HG03558 (cell line): ENCODE measurements around the gene SIM2.

Experiments
- ATAC-seq: cut with Tn5 transposase; IDR thresholded peaks from one replicate; pipeline ENCODE4 v1.9.1; 2021; ENCODE audit warnings: moderate number of reproducible peaks; ENCODE audit not compliant: unreplicated experiment; ENCODE audit errors: extremely low read depth

SIM2 gene

DNA sequence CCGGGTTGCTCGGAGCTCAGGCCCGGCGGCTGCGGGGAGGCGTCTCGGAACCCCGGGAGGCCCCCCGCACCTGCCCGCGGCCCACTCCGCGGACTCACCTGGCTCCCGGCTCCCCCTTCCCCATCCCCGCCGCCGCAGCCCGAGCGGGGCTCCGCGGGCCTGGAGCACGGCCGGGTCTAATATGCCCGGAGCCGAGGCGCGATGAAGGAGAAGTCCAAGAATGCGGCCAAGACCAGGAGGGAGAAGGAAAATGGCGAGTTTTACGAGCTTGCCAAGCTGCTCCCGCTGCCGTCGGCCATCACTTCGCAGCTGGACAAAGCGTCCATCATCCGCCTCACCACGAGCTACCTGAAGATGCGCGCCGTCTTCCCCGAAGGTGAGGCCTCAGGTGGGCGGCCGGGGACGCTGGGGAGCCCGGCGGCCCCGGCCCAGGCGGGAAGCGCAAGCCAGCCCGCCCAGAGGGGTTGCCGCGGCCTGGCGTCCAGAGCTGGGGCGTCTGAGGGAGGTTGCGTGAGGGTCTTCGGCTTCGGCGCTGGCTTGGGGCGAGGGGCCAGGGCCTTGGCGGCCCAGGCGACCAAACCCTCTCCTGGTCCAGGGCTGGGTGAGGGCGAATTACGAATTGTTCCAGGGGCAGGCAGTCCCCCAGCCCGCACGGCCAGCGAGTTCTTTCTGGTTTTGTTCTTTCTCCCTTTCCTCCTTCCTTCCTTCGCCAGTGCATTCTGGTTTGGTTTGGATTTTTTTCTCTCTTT is 805 bp downstream of the SIM2 start:
- ATAC-seq = no peak

DNA sequence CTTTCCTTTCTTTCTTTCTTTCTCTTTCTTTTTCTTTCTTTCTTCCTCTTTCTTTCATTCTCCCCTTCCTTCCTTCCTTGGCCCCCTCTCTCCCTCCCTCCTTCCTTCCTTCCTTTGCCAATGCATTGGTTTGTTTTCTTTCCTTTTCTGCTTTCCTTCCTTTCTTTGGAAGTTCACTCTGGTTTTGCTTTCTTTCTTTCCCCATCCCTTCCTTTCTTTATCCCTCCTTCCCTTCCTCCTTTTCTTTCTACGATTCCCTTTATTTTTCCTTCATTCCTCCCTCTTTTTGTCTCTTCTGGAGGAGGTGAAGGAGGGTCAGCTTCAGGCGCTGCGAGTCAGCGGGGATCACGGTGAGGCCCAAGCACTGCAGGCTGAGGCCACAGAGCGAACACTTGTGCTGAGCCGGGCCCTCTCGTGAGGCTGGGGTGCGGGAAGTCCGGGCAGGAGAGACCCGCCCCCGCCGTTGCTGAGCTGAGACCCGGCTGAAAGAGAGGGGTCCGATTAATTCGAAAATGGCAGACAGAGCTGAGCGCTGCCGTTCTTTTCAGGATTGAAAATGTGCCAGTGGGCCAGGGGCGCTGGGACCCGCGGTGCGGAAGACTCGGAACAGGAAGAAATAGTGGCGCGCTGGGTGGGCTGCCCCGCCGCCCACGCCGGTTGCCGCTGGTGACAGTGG is 1.5 kb downstream of the SIM2 start:
- no peak for ATAC-seq

DNA sequence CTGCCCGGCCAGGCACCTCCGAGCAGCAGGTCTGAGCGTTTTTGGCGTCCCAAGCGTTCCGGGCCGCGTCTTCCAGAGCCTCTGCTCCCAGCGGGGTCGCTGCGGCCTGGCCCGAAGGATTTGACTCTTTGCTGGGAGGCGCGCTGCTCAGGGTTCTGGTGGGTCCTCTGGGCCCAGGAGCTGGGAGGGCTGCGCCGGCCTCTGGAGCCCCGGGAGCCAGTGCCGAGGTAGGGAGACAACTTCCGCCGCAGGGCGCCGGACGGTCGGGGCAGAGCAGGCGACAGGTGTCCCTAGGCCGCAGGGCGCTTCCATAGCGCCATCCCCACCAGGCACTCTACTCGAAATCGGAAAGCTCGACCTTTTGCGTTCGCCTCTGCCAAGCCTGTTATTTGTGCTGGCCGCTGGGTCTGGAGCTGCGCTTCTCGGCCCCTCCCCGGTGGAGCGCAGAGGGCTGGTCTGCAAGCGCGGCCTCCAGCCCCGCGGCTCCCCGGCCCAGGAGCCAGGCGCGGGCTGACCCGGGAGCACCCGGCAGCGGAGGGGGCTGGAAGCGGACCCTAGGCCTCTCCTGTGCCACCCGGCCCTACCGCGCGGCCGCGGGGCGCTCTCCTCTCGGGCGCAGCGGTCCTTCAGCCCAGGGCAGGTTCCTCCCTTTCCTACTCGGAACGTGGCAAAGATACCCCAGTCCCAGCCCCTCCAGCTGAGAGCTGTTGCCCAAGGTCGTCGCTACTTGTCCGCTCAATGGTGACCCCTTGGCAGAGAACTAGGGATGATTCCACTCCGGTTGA is 2.2 kb downstream of the SIM2 start:
- ATAC-seq = no peak

DNA sequence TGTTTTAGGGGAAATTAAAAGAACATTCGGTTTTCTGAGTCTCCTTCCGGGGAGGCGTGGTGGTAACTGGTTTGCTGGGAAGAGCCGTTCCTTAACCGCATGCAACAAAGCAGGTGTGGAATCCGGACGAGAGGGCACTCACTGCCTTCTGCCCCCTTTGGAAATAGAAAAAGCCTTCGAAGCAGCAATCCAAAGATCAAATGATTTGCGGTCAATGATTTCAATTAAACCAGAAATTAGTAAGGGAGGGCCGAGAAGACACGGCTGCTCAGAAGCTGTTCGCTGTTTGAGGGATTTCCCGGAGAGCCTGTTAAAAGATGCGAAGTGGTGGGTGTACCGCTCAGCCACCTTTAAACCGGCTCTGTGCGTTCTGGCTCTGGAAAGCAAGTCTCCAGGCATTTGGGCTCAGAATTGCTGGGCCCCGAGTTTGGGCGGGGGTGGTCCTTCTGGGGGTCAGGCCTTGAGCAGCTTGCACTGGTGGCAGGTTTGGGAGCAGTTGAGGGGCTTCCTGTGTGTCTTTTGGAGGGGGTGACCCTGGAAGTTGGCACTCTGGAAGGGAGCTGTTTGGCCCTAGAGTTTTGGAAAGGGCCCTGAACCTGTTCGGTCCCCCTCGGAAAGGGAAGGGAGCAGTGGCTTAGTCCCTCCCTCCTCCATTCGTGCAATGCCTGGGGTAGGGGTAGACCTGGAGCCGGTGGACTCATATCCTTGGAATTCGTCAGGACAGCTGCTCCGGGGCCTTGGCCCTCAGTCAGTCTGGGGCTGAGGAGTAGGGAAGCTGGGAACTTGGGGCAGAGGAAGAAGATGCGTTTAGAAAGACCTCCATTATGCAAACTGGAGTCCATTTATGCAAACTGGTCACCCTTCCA is 3.1 kb downstream of the SIM2 start:
- no peak for ATAC-seq

DNA sequence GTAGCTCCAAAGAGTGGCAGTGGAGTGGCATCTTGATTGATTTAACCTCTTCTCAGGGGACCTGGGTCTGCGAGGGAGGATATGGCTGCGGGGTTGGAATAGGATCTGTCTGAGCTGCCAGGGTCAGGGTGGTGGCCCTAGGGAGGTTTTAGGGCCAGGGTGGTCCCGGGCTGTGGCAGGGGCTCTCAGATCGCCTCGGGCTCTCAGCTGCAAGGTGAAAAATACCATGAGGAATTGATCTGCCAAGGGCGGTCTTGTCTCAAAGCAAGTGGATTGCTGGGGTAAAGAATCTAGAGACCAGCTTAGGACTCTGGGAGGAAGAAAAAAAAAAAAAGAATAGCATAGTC is 3.7 kb downstream of the SIM2 start:
- no peak for ATAC-seq

DNA sequence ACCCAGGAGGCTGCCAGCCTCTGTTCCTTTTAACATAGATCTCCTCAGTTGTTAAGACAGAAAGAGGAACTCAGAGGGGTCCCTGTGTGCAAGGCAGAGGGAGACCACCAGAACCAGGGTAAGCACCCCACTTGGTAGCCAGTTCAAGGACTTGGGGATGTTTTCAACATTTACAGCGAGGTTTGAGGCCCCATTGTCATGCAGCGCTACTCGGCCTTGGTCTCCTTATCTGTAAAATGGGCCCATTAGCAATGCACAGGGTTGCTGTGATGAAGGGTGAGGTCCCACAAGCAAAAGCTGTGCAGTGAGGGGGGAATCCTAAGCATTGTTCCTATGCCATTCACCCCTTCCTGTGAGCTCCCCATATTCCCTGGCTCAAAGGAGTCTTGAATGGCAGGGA is 4.2 kb downstream of the SIM2 start:
- no peak for ATAC-seq

DNA sequence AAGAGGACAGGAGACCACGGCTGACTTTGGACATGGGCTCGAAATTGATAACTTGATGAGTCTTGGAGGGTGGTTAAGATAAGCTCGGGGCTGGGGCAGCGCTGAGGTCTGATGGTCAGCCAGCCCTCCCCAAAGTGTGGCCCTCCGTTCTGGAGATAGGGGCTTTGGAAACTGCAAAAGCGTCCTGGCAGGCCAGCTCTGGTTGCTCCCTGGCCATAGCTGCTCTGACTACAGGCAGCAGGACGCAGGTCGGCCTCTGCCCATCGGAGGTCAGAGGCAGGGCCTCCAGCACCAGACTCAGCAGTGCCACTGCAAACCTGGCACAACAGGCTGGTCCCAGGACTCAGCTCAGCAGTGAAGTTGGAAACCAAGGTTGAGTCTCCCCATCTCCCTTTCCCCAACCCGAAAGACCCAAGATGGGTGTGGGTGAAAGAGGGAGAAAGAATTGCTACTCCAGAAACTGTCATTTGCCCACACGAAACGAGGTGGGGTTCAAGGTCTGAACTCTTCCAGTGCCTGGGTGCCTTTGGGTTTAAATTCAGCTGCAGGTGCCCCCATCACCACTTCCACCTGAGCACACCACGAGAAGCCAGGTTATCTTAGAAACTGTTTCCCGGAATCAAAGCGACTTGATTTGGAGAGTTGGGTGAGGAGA is 4.8 kb downstream of the SIM2 start:
- no peak for ATAC-seq

DNA sequence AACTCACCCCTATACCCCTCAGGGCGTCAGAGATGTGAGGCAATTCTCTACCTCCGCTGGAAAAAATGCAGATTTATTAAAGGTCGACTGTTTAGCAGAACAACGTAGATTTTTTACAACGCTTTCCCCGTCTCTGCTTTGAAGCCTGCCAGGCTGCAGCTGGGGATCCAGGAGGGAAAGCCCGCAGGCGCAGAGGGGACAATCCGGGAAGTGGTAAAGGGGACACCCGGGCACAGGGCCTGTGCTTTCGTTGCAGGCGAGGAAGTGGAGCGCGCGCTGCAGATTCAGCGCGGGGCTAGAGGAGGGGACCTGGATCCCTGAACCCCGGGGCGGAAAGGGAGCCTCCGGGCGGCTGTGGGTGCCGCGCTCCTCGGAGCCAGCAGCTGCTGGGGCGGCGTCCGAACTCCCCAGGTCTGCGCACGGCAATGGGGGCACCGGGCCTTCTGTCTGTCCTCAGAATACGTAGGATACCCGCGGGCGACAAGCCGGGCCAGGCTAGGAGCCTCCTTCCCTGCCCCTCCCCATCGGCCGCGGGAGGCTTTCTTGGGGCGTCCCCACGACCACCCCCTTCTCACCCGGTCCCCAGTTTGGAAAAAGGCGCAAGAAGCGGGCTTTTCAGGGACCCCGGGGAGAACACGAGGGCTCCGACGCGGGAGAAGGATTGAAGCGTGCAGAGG is 5.5 kb downstream of the SIM2 start:
- ATAC-seq = no peak

DNA sequence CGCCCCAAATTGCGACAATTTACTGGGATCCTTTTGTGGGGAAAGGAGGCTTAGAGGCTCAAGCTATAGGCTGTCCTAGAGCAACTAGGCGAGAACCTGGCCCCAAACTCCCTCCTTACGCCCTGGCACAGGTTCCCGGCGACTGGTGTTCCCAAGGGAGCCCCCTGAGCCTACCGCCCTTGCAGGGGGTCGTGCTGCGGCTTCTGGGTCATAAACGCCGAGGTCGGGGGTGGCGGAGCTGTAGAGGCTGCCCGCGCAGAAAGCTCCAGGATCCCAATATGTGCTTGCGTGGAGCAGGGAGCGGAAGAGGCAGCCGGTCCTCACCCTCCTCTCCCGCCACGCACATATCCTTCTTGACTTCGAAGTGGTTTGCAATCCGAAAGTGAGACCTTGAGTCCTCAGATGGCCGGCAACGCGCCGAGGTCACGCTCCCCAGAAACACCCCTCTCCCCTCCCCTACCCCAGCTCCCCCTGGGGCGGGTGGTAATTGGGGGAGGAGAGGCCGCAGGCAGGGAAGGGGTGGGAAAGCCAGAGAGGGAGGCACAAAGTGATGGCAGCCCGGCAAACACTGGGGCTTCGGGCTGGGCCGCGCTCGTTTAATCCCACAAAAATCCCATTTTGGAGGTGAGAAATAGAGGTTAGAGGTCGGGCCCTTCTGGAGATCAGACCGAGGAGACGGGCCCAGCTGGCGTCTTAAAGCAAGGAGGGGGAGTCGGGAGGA is 6.2 kb downstream of the SIM2 start:
- no peak for ATAC-seq

DNA sequence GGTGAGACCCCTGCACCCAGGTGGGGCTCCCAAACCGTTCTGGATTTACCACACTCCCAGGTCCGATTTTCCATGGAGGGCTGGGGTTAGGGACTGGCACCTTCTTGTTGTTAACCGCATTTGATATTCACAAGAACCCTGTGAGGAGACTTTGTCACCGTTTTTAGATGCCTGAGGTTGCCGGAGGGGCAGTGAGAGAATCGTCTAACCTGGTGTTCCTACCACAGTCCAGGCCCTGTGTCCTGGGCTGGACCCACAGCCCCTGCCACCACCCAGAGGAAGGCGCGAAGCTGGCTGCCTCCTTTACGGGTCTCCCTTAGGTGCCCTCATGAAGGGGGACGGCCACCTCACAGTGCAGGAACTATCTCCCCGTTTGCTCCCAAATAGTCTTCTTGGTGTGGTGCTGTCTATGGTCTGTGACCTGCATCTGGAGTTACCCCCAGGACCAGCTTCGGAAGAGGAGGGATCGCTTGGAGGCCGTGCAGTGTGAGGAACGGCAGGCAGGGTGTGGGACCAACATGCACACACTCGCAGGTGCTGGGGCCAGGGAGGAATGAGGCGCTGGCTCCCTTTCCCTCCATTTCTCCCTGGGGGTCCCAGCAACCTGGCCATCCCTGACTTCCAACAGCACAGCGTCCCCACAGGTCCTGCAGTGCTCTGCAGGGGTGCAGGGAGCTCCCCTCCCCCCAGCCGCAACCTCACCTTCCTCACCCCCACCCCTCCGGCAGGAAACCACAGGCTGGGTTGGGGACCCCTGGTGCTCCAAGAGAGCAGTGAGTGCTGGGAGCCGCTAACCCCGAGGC is 7.0 kb downstream of the SIM2 start:
- ATAC-seq = no peak

DNA sequence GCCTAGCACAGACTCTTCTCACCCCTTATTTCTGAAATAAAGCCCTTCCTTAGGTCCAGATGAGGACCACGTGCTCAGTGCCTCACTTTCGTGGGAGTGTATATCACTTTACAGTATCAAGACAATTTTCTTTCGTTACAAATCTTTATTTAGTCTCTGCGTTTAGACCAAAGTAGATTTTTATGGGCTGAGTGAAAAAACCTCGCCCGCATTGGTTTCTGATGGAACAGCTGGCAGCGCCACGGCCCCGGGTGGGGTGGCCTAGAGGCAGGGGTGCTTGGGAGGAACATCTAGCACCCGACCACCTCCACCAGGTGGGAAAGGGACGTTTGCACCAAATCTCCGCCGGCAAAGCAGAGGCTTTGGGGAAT is 7.6 kb downstream of the SIM2 start:
- ATAC-seq = no peak

DNA sequence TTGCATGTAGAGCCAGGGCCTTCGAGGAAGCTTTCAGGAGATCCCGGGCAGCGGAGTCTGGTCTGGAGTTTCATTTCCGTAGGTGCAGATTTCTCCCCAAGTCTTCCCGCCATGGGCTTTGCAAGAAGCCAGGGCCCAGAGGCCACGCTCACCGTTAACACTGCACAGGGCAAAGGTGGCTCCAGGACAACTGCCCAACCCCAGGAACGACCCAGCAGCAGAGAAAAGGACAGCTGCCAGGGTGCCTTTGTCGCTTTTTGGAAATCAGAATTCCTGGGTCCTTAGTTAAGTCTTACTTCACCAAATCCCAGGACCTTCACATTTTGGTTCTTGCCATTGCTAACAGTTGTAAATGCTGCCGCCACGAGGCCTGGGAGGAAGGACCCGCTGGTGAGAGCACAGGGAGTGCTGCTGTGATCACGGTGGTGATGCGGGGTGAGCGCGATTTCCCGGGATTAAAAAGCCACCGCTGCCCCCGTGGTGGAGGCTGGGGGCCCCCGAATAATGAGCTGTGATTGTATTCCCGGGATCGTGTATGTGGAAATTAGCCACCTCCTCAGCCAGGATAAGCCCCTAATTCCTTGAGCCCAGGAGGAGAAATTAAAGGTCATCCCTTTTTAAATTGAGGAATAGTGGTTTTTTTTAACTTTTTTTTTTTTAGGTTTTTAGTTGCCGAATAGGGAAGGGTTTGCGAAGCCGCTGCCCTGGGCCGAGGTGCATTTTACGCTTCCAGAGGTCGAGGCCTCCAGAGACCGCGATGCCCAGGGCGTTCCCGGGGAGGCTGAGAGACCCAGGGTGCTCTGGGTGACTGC is 8.2 kb downstream of the SIM2 start:
- ATAC-seq = no peak

DNA sequence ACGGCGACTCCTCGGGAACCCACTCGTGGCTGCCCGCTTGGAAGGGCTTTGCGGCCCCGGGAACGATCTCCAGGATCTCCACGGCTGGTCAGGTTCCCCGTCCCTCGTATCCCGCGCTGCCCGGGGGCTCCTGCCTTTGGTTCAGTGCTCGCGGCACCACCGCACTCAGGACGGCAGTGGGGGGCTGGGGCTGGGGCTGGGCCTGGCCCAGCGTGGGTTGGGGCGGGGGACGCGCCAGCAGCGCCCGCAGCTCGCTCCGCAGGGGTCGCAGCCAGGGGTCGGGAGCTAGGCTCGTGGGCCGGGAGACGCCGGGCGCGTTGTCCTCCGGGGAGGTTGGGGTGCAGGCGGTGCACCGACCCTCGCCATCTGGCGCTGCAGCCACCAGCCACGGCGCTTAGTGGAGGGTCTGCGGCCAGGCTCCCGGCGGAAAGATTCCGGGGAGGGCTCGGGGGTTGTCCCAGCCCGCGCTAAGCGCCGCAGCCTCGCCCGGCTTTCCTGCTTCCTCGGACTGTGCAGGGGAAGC is 8.9 kb downstream of the SIM2 start:
- ATAC-seq = no peak

DNA sequence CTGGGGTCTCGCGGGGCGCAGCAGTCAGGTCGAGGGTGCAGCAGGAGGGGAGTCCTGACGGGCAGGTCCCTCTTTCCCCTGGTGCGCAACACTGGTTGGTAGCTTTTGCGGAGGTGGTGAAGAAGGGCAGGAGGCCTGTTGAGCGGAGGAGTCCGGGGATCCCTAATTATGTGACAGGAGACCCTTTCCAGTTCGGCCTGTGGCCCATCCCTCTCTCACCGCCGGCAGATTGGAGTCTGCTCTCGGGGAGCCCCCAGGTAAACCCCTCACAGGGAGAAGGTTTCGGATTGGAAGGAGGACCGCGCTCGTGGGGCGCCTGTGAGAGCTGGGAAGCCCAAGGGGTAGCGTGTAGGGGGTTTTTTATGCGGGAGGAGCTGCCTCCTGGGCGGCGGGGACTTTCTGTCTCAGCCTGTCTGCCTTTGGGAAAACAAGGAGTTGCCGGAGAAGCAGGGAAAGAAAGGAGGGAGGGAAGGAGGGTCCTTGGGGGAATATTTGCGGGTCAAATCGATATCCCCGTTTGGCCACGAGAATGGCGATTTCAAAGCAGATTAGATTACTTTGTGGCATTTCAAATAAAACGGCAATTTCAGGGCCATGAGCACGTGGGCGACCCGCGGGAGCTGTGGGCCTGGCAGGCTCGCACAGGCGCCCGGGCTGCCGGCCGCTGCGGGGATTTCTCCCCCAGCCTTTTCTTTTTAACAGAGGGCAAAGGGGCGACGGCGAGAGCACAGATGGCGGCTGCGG is 9.5 kb downstream of the SIM2 start:
- no peak for ATAC-seq

DNA sequence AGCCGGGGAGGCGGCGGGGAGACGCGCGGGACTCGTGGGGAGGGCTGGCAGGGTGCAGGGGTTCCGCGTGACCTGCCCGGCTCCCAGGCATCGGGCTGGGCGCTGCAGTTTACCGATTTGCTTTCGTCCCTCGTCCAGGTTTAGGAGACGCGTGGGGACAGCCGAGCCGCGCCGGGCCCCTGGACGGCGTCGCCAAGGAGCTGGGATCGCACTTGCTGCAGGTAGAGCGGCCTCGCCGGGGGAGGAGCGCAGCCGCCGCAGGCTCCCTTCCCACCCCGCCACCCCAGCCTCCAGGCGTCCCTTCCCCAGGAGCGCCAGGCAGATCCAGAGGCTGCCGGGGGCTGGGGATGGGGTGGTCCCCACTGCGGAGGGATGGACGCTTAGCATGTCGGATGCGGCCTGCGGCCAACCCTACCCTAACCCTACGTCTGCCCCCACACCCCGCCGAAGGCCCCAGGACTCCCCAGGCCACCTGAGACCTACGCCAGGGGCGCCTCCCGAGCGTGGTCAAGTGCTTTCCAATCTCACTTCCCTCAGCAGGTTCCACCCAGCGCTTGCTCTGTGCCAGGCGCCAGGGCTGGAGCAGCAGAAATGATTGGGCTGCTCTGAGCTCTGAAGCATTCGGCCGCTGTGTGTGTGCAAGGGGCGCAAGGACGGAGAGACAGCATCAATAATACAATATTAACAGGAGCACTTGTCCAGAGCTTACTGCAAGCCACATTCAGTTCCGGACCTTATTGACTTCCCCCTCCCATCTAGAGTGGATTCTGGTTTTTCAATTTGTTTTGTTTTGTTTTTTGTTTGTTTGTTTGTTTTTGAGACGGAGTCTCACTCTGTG is 10.3 kb downstream of the SIM2 start:
- no peak for ATAC-seq
